ENCODE data around the gene CDCA7L. TPM values are rescaled to one million over a fixed set of nuclear protein-coding genes. Genes with fewer than 3 reads are reported as not detected.

CDCA7L gene, protein sequence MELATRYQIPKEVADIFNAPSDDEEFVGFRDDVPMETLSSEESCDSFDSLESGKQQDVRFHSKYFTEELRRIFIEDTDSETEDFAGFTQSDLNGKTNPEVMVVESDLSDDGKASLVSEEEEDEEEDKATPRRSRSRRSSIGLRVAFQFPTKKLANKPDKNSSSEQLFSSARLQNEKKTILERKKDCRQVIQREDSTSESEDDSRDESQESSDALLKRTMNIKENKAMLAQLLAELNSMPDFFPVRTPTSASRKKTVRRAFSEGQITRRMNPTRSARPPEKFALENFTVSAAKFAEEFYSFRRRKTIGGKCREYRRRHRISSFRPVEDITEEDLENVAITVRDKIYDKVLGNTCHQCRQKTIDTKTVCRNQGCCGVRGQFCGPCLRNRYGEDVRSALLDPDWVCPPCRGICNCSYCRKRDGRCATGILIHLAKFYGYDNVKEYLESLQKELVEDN
- total RNA-seq: 10 to 100 TPM; 30.5 to 63.6 (median 39.1) TPM

DNA sequence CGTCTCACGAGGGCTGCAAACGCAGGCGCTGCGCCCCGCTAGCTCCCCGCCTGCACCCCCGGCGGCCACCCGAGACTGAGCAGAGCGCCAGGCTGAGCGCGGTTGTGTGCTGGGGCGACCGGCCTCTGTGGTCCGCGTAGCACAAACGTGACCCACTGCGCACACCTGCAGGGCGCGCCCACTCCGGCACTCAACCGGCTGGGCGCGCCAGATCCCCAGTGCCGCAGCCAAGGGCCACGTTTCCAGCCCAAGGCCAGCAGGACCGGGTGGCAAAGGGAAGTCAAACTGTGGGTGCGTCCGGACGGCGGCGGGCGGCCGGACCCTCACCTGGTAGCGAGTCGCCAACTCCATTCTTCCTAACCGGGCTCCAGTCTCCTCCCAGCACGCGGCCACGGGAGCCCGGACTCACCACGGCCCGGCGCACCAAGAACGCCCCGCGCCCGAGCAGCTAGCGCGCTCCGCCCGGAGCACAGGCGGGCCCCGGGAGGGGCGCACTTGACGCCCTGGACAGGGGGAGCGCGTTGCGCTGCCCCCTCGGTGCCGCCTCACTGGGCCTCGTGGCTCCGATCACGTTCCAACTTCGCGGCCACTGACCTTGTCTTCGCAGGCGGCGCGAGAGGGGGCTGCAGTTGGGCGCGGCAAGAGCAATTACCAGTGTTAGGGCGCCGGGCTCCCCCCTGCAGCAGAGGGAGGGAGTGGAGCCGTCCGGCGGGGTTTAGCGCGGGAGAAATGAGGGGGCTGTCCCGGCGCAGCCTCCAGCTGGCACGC is at the start of gene CDCA7L:
Gene CDCA7L, minus strand, starts transcription at position 446 of the 768 bp plus-strand sequence. Its CDS starts 95 bp downstream, at position 351.
- H3K4me1 ChIP-seq: peaks cover 11 to 46% (median 23%) of the 10 kb centered on the region in 4 donors
- no peaks in the 10 kb centered on the region for H3K9me3 ChIP-seq

DNA sequence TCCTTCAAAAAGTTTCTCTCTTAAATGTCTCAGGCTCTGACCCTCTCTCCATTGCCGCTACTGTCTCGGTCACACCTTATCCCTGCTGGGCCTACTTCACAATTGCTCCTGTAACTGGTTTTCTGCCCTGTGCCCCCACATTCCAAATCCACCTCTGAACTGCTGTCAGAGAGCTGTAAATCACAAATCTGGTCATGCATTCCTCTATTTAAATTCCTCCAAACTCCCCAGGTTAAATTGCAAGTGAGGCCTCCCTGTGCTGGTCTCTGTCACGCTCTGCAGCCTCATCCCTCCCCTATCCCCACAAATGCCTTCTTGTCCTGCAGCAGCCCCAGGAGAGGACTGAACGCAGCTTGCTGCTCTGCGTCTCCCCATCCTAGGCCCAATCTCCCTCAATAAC is 40.4 kb upstream of the CDCA7L start:
- ATAC-seq (ENCODE audit: low FRiP score in 2 of 2) (no peak), DNase-seq (no peak)
- H3K4me1 ChIP-seq: no peaks in the 10 kb centered on the region
- no peaks in the 10 kb centered on the region for H3K36me3 ChIP-seq
- no peak for TF ChIP-seq EP300 (IDR thresholded peaks at IDR 0.05)
- no peak for TF ChIP-seq POLR2A (IDR thresholded peaks at IDR 0.05)
- TF ChIP-seq POLR2AphosphoS5 (IDR thresholded peaks at IDR 0.05): no peak
- TF ChIP-seq, protein P1, sequence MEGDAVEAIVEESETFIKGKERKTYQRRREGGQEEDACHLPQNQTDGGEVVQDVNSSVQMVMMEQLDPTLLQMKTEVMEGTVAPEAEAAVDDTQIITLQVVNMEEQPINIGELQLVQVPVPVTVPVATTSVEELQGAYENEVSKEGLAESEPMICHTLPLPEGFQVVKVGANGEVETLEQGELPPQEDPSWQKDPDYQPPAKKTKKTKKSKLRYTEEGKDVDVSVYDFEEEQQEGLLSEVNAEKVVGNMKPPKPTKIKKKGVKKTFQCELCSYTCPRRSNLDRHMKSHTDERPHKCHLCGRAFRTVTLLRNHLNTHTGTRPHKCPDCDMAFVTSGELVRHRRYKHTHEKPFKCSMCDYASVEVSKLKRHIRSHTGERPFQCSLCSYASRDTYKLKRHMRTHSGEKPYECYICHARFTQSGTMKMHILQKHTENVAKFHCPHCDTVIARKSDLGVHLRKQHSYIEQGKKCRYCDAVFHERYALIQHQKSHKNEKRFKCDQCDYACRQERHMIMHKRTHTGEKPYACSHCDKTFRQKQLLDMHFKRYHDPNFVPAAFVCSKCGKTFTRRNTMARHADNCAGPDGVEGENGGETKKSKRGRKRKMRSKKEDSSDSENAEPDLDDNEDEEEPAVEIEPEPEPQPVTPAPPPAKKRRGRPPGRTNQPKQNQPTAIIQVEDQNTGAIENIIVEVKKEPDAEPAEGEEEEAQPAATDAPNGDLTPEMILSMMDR (IDR thresholded peaks at IDR 0.05): no peak
- no peaks in the 10 kb centered on the region for H3K9me3 ChIP-seq
- H3K27ac ChIP-seq: no peak overlapping the region
- H3K27me3 ChIP-seq: no peaks in the 10 kb centered on the region
- no peak overlapping the region for H3K4me3 ChIP-seq
- 93 to 96% methylated on average over 5 of the region's 5 CpGs for WGBS, 2 donors

More for the DNA sequence above, at the start of gene CDCA7L:
- Histone ChIP-seq H3K4me3 (peak within 1 kb of the TSS; percentile 32 to 66 (median 62)), H3K27ac (peak within 1 kb of the TSS; percentile 74 to 83 (median 77)), H3K36me3 (no peaks in the 10 kb centered on the region), H3K27me3 (no peaks in the 10 kb centered on the region)
- WGBS, 2 donors: 0% methylated on average over 10 to 42 of the region's 83 CpGs
- peak in 1 of 2 donors; percentile 61 for TF ChIP-seq POLR2AphosphoS5 (IDR thresholded peaks at IDR 0.05)
- peak in 3 of 4 donors; percentile 33 to 87 (median 78) for TF ChIP-seq POLR2A (IDR thresholded peaks at IDR 0.05)
- TF ChIP-seq, protein P1 (IDR thresholded peaks at IDR 0.05): no peak
- DNase-seq (peak; percentile 78 to 93), ATAC-seq (ENCODE audit: low FRiP score in 2 of 2) (peak; percentile 93 to 96)

DNA sequence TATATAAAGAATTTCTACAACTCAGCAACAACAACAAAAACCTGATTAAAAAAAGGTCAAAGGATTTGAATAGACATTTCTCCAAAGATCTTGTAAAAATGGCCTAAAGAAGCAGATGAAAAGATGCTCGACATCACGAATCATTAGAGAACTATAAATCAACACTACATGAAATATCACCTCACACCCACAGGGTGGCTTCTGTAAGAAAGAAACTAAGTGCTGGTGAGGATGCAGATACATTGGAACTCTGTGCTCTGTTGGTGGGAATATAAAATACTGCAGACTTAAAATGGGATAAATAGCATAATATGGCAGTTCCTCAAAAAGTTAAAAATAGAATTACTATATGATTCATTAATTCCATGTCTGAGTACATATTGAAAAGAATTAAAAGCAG is 38.3 kb upstream of the CDCA7L start:
- Histone ChIP-seq H3K27ac (no peak overlapping the region), H3K4me3 (no peak overlapping the region), H3K36me3 (no peaks in the 10 kb centered on the region), H3K27me3 (no peaks in the 10 kb centered on the region), H3K9me3 (no peaks in the 10 kb centered on the region), H3K4me1 (no peaks in the 10 kb centered on the region)
- TF ChIP-seq, protein P1 (IDR thresholded peaks at IDR 0.05): no peak
- no peak for TF ChIP-seq POLR2AphosphoS5 (IDR thresholded peaks at IDR 0.05)
- TF ChIP-seq POLR2A (IDR thresholded peaks at IDR 0.05): no peak
- no peak for TF ChIP-seq EP300 (IDR thresholded peaks at IDR 0.05)
- 67 to 73% methylated on average over 2 of the region's 2 CpGs for WGBS, 2 donors
- no peak for ATAC-seq (ENCODE audit: low FRiP score in 2 of 2)
- no peak for DNase-seq

DNA sequence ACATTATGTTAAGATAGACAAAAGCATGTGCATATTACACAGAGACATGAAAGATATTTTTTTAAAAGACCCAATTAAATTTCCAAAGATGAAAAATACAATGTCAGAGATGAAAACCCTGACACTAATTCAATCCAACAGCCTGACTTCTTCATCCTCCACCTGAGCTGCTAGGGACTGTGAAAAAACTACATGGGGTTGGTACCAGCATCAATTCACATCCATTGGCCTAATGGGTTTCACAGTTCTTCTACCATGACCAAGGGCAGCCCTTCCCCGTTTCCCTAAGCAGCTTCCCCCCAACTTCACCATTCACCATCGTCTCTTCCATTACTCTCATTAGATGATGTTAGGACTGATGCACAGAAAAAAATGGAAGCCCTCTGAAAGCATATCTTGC is 37.4 kb upstream of the CDCA7L start:
- WGBS, 2 donors: 77 to 91% methylated on average over 2 of the region's 2 CpGs

More for the DNA sequence above, 37.4 kb upstream of the CDCA7L start:
- H3K4me1 ChIP-seq: no peaks in the 10 kb centered on the region
- DNase-seq (no peak), ATAC-seq (ENCODE audit: low FRiP score in 2 of 2) (no peak)
- H3K9me3 ChIP-seq: no peaks in the 10 kb centered on the region
- H3K4me3 ChIP-seq: no peak overlapping the region
- TF ChIP-seq, protein P1 (IDR thresholded peaks at IDR 0.05): no peak
- TF ChIP-seq POLR2AphosphoS5 (IDR thresholded peaks at IDR 0.05): no peak
- TF ChIP-seq EP300 (IDR thresholded peaks at IDR 0.05): no peak
- no peak for TF ChIP-seq POLR2A (IDR thresholded peaks at IDR 0.05)
- no peaks in the 10 kb centered on the region for H3K36me3 ChIP-seq
- H3K27me3 ChIP-seq: no peaks in the 10 kb centered on the region
- no peak overlapping the region for H3K27ac ChIP-seq
